Measurements from ENCODE around the gene FXYD4. TPM values are rescaled to one million over a fixed set of nuclear protein-coding genes. Genes with fewer than 3 reads are reported as not detected.

The FXYD4 gene
- polyA plus RNA-seq, 1 of the 3 experiments (the other 2 are of a cell fraction): not detected

DNA sequence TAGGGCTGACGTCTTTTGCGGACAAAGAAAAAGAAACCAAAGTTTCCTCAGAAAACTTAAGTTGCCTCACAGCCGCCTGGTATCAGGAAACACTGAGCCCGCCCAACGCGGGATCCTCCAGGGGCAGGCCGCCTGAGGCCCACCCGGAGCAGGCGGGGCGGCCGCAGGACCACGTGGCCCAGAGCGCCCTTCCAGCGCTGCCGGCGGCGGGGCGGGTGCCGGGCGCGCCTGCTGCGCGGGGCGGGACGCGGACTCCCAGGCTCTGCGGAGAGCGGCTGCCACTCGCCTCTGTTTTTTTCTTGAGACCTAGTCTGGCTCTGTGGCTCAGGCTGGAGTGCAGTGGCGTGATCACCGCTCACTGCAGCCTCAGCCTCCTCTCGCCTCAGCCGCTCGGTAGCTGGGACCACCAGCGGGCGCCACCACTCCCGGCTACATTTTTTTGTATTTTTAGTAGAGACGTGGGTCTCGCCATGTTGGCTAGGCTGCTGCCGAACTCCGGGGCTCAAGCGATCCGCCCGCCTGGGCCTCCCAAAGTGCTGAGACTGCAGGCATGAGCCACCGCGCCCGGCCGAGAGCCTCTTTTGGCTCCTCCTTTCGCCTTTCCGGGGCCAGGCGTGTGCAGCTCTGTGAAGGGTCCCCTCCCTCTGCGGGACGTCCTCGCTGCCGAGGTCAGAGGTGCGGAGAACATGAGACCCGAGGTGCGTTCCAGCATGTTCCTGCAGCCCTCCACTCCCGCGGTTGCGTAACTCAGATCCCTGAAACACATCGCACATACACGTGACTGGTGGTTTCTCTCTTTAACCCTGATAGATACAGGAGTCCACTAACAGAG is 49.1 kb downstream of the FXYD4 start:
- CTCF ChIA-PET: interaction anchor here (1.0 to 2.2 kb wide), 3 partner anchors 11 to 127 kb away, joined by 3 to 6 read pairs (median 4); partner anchors contain the start of gene HNRNPF
- POLR2A ChIA-PET: interaction anchor here (1.3 to 2.6 kb wide), 3 partner anchors 11 to 24 kb away, joined by 3 to 12 read pairs (median 5); partner anchors contain the start of genes HNRNPF and ZNF487
- 7% methylated on average over 40 of the region's 63 CpGs for WGBS (ENCODE audit: low lambda C conversion rate)
- no peak for TF ChIP-seq MEF2A (IDR thresholded peaks at IDR 0.05; ENCODE audit: borderline replicate concordance, low read depth)
- no peak for TF ChIP-seq TEAD4 (IDR thresholded peaks at IDR 0.05; ENCODE audit: borderline replicate concordance, insufficient read depth)
- TF ChIP-seq SIN3A (IDR thresholded peaks at IDR 0.05; ENCODE audit: borderline replicate concordance, low read depth, low read length): no peak
- TF ChIP-seq GATA2 (CRISPR knock-in tag; IDR thresholded peaks at IDR 0.05): 0 out of 2 replicates have a peak, but pooled peaks have one; percentile 41
- no peak for TF ChIP-seq GABPA (IDR thresholded peaks at IDR 0.05; ENCODE audit: low read depth)
- no peak for TF ChIP-seq RFX5 (IDR thresholded peaks at IDR 0.05; ENCODE audit: low read length)
- TF ChIP-seq NRF1 (IDR thresholded peaks at IDR 0.05; ENCODE audit: low read depth, low read length): no peak
- no peak for TF ChIP-seq FOXJ3 (CRISPR knock-in tag; IDR thresholded peaks at IDR 0.05)
- TF ChIP-seq TCF12 (IDR thresholded peaks at IDR 0.05): no peak
- no peak for TF ChIP-seq RAD21 (IDR thresholded peaks at IDR 0.05; ENCODE audit: low read length)
- TF ChIP-seq JUND (IDR thresholded peaks at IDR 0.05): no peak
- no peak for TF ChIP-seq EZH2phosphoT487 (IDR thresholded peaks at IDR 0.05; ENCODE audit: borderline replicate concordance, low read depth)
- no peak for TF ChIP-seq RCOR1 (IDR thresholded peaks at IDR 0.05; ENCODE audit: low read length)
- TF ChIP-seq, protein P1, sequence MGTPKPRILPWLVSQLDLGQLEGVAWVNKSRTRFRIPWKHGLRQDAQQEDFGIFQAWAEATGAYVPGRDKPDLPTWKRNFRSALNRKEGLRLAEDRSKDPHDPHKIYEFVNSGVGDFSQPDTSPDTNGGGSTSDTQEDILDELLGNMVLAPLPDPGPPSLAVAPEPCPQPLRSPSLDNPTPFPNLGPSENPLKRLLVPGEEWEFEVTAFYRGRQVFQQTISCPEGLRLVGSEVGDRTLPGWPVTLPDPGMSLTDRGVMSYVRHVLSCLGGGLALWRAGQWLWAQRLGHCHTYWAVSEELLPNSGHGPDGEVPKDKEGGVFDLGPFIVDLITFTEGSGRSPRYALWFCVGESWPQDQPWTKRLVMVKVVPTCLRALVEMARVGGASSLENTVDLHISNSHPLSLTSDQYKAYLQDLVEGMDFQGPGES (IDR thresholded peaks at IDR 0.05; ENCODE audit: low read depth, low read length): no peak
- TF ChIP-seq, protein P2, sequence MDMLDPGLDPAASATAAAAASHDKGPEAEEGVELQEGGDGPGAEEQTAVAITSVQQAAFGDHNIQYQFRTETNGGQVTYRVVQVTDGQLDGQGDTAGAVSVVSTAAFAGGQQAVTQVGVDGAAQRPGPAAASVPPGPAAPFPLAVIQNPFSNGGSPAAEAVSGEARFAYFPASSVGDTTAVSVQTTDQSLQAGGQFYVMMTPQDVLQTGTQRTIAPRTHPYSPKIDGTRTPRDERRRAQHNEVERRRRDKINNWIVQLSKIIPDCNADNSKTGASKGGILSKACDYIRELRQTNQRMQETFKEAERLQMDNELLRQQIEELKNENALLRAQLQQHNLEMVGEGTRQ (IDR thresholded peaks at IDR 0.05; ENCODE audit: borderline replicate concordance, low read depth, low read length): no peak
- no peak for TF ChIP-seq FOXM1 (IDR thresholded peaks at IDR 0.05; ENCODE audit: low read depth)
- TF ChIP-seq NFIC (IDR thresholded peaks at IDR 0.05; ENCODE audit: borderline replicate concordance): no peak
- TF ChIP-seq PBX3 (IDR thresholded peaks at IDR 0.05): no peak
- no peak for TF ChIP-seq SMC3 (IDR thresholded peaks at IDR 0.05; ENCODE audit: low read depth, low read length)
- TF ChIP-seq MAX (IDR thresholded peaks at IDR 0.05; ENCODE audit: low read depth): peak; percentile 93
- no peak for TF ChIP-seq FOSL2 (IDR thresholded peaks at IDR 0.05; ENCODE audit: borderline replicate concordance, low read depth)
- TF ChIP-seq EP300 (IDR thresholded peaks at IDR 0.05; ENCODE audit: borderline replicate concordance in 1 of 2, low read depth in 1 of 2, low read length in 1 of 2): no peak
- TF ChIP-seq TAF1 (IDR thresholded peaks at IDR 0.05; ENCODE audit: borderline replicate concordance, low read depth, low read length): peak; percentile 5; the same call in 1 of the 2 replicates
- TF ChIP-seq POLR2AphosphoS5 (IDR thresholded peaks at IDR 0.05; ENCODE audit: low read depth, low read length): peak; percentile 19
- TF ChIP-seq CHD2 (IDR thresholded peaks at IDR 0.05; ENCODE audit: low read length, partially characterized antibody): no peak
- no peak for TF ChIP-seq ELF1 (IDR thresholded peaks at IDR 0.05)
- TF ChIP-seq YY1 (IDR thresholded peaks at IDR 0.05; ENCODE audit: low read depth): 0 out of 2 replicates have a peak, but pooled peaks have one; percentile 47
- no peak for TF ChIP-seq RXRA (IDR thresholded peaks at IDR 0.05; ENCODE audit: borderline replicate concordance, low read depth)
- TF ChIP-seq MXI1 (IDR thresholded peaks at IDR 0.05; ENCODE audit: low read depth, low read length): no peak; the same call in 1 of the 2 replicates
- TF ChIP-seq, protein P3, sequence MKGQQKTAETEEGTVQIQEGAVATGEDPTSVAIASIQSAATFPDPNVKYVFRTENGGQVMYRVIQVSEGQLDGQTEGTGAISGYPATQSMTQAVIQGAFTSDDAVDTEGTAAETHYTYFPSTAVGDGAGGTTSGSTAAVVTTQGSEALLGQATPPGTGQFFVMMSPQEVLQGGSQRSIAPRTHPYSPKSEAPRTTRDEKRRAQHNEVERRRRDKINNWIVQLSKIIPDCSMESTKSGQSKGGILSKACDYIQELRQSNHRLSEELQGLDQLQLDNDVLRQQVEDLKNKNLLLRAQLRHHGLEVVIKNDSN (IDR thresholded peaks at IDR 0.05; ENCODE audit: borderline replicate concordance, low read depth): peak; percentile 78

More for the DNA sequence above, 49.1 kb downstream of the FXYD4 start:
- H2AFZ ChIP-seq (ENCODE audit: low read depth): peak overlapping the region; percentile 98
- no peaks in the 10 kb centered on the region for H3K79me2 ChIP-seq (ENCODE audit: insufficient read depth)
- H4K20me1 ChIP-seq (ENCODE audit: insufficient read depth): no peaks in the 10 kb centered on the region
- H3K27me3 ChIP-seq (ENCODE audit: insufficient read depth): no peaks in the 10 kb centered on the region
- H3K4me2 ChIP-seq: peak overlapping the region; percentile 82
- H3K4me1 ChIP-seq (ENCODE audit: control insufficient read depth in 1 of 2, insufficient read depth in 2 of 2, low read depth in 1 of 2, low read length in 1 of 2): peaks cover 5% of the 10 kb centered on the region in 2 experiments; a peak in 2 of 4 replicates
- H3K9ac ChIP-seq: peak overlapping the region; percentile 75
- H3K27ac ChIP-seq (ENCODE audit: low read depth in 2 of 2, low read length in 1 of 2): peak overlapping the region; percentile 19 to 83
- H3K4me3 ChIP-seq (ENCODE audit: low read depth in 2 of 2, low read length in 1 of 2): peak overlapping the region; percentile 34 to 61
- peak; percentile 87 for DNase-seq
- no peaks in the 10 kb centered on the region for H3K9me2 ChIP-seq
- no peaks in the 10 kb centered on the region for H3K36me3 ChIP-seq (replicated peaks in 1 of 2; ENCODE audit: control insufficient read depth in 1 of 2, insufficient read depth in 2 of 2, low read length in 1 of 2)
- no peaks in the 10 kb centered on the region for H3K9me3 ChIP-seq
- H3F3A ChIP-seq (replicated peaks; ENCODE audit: insufficient read depth): peaks cover 13% of the 10 kb centered on the region
